CD4-positive, alpha-beta T cell treated with Interleukin-6 at 100 ng/mL for 8 hours (primary cell): ENCODE measurements around the gene ENO4.

Source experiments
- DNase-seq: peaks from one replicate; pipeline ENCODE4 v3.0.0-alpha.2; 2020; ENCODE audit warnings: mixed read lengths, low spot score

ENO4 gene, protein sequence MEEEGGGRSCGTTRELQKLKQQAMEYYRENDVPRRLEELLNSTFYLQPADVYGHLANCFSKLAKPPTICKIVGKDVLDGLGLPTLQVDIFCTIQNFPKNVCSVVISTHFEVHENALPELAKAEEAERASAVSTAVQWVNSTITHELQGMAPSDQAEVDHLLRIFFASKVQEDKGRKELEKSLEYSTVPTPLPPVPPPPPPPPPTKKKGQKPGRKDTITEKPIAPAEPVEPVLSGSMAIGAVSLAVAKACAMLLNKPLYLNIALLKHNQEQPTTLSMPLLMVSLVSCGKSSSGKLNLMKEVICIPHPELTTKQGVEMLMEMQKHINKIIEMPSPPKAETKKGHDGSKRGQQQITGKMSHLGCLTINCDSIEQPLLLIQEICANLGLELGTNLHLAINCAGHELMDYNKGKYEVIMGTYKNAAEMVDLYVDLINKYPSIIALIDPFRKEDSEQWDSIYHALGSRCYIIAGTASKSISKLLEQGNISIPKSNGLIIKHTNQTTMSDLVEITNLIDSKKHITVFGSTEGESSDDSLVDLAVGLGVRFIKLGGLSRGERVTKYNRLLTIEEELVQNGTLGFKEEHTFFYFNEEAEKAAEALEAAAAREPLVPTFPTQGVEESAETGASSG

DNA sequence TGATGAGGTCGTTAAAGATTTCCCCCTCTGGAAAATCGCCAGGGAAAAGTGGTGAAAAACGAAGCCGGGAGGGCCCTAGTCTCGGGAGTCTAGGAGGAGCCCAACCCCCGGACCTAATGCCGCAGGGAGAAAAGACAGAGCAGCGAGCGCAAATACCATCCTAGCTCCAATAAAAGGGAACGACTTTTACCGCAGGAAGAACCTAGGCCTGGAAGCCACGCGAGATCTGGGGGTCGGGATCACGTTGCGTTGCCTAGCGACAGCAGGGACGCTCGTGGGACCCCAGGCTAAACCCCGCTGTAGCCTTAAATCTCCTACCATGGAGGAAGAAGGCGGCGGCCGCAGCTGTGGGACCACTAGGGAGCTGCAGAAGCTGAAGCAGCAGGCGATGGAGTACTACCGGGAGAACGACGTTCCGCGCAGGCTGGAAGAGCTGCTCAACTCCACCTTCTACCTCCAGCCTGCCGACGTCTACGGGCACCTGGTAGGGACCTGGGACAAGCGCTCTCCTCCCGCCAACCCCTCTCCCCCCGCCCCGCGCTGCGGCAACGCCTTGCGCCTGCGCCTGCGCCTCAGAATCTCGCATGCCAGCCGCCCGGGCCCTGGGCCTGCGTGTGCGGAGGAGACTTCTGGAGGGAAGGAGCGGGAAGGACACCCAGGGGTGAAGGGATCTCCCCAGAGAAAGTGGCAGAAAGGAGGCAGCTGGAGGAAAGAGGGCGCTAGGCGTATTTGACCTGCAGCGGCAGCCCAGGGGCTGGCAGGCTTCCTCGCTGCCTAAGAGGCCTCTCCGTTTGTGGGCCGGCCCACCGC is at the start of gene ENO4:
Gene ENO4, plus strand, starts transcription at position 252 of the 810 bp plus-strand sequence. Its CDS starts 68 bp downstream, at position 320.
- no peak for DNase-seq

DNA sequence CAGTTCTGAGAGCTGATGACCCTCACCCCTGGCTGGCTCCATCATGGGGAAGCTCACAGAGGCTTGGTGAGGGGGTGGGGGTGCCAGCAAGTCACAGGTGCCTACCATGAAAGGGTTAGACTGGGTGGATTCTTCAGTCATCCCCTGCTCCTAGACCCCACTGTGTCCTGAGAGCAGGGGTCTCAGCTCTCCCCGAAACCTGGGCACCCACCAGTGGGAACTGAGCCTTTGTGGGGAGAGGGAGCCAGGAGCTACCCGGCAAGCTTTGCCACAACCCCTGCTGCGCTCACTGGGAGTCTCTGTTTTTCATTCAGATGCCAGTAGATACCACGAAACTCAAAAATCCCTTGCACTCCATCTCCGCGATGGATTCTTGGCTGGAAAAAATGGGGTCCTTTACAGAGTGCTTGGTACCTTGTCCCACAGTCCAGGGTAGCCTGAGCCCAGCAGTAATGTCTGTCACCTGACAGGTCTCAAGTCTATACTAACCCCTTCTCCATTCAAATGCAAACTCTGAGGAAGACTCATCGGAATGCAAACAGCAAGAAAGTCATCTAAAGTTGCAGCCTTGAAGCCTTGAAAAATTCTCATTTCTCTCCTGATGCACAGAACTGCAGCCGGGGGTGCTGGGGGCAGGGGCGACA is 48.9 kb upstream of the ENO4 start:
- DNase-seq: no peak

DNA sequence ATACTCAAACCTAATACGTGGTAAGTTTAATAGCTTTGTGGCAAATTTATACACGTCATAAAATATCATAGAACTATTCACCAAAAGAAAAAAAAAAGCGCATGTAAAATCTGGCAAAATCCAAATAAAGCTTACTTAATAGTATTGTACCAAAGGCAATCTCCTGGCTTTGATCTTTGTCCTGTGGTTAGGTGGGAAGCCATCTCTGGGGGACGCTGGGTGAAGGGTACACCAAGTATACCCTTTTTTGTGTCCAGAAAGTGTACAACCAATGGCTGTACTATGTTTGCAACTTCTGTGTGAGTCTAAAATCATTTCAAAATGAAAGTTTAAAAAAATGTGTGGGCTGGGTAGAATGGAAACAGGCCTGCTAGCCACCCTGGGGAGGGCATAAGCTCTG is 47.6 kb upstream of the ENO4 start:
- no peak for DNase-seq

DNA sequence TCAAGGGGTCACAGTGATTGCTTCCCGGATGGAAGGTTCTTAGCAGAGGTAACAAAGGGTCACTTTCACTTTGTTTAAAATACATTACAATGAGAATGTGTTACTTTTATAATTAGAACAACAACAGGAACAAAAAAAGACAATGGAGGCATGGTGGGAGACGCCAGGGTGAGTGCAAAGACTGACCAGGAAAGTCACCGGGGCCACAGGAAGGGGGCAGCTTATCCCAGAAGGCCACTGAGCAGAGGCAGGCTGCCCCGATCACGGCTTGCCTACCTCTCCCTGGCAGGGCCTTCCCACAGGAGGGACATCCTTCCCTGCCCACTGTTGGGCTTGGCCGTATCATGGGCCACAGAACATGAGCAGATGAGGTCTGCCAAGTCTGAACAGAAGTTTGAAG is 46.8 kb upstream of the ENO4 start:
- DNase-seq: no peak

DNA sequence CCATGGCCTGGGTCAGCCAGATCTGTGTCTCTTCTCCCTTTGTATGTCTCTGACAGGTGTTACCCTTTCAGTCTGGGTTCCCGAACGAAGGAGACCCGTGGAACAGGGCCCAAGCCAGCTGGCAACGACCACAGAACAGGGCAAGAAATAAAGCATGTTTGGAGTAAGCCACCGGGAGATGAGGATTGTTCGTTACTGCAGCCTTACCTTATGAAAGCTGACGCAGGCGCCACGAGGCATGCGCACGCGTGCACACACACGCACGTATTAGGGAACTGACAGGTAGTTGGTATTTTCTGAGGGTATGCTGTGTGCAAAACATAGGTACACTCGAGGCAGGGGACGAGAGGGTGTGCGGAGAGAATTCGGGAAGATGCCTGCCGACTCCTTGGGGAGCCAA is 46.4 kb upstream of the ENO4 start:
- no peak for DNase-seq

DNA sequence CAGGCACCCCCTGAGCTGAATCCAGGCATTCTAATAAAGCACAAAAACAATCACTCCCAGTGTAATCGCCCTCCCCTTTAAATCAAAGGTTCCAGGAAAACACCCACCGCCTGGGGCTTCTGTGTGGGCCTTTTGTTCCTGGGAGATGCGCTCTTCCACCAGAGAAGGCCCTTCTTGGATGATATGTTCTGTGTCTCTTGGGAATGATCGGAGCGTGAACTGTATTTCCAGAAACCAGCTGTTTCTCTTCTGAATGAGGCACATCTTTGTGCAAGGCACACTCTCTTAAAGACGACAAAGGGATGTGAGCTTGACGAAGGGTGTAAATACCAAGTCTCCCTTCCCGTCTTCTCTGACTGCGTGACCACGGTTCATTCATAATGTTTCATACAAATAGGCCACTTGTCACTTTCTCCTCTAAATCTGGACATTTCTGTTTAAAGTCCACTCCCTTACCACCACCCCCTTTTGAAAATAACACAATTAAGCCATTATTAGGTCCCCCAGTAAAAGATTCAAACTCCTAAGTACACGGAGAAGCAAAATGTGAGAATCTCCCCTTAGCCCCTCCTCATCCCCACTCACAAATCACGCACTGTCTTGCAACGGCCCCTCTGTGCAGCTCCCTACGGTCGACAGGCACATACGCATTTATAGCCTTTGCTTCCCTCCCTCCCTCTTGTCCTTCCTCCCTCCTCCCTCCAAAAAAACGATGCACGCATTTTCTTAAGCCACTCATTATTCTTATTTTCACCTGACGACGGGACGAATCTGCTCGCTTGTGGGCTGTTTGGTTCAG is 45.6 kb upstream of the ENO4 start:
- no peak for DNase-seq

DNA sequence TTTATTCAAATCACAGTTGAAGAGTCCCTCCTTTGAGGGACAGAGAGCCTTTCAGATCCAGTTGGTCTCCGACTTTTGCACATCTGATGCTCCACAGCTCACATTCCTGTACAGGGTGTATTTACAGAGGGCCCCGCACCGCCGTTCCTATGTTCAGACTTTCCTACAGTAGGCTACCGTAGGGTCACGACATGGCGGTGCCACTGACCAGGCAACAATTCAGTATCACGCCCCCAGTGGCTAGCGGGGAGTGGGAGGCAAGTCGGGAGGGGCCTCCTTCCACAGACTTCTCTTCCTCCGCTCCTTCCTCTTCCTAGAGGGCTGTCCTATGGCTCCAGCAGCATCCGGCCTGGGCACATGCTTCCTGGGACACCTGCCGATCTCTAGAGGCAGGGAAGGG is 40.6 kb upstream of the ENO4 start:
- DNase-seq: no peak

DNA sequence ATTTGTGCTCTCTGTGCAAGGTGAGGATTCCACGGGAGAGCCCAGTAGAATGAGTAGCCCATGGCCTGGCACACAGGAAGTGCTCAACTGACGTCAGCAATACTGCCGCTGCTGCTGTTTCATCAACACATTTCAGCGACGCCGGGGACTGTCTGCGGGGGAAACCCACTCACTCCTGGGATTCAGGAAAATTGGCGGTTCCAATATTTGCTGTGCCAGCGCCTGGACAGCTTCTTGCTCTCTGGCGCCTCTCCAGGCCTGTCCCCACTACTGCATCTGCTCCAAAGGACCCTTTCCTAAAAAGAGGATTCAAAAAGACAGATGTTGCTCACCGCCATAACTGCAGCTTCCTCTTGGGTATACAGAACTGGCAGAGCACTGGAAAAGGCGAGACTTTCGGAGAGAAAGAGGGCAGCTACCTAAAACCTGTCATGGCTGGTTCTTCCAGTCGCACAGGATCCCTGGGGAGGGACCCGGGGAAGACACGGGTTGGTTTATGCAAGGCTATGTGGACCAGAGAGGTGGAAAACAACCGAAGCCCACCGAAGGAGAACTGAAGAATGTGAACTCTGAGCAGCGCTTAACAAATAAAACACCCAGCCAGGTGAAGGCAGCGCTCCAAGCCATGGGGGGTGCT is 39.7 kb upstream of the ENO4 start:
- no peak for DNase-seq

DNA sequence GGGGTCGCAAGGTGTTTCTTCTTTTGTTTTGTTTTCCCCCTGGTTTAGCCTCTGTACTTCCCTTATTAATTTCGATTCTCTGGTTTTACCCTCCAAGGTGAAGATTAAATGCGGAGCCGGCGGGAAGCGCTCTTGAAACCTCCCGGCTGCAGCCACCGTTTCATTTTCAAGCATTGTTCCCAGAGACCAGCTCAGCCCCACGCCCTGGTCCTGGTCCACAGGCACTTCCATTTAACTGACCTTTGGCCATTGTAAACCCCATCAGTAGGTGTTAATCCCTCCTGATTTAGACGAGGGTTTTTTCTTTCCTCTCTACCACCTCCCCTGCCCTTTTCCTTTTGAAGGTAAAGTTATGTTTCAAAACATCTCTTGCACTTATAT is 39.2 kb upstream of the ENO4 start:
- no peak for DNase-seq

DNA sequence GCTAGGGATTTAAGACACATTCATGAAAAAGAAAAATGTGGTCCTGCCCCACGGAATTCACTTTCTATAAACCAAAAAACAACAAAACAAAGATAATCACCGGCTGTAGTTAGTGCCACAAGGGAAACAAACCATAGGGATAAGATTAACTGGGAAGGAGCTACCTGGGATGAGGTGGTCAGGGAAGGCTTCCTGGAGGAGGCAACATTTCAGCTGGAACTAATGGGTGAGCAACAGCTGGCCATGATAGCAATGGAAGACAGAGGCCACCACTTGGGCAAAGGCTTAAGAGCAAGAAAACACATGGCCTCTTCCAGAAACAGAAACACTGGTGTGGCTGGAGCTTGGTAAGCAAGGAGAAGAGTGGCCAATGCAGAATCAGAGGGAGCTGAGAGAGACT is 38.4 kb upstream of the ENO4 start:
- no peak for DNase-seq

DNA sequence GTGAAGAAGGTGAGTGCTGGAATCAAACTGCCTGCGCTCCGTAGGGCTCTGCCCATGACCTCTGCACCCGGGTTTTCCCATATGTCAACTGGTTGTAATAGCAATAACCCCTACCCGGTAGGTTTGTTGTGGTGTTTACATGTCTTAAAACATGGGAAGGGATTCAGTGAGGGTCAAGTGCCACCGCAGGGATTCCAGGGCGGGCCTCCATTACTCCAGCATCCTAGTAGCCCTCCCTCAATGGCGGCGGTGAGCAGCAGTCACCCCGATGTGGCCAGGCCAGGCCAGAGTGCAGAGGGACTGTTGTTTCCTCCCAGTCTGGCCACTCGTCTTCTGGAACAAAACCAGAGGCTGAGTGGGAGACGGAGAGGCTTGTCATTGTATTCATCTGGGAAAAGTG is 37.6 kb upstream of the ENO4 start:
- DNase-seq: no peak

DNA sequence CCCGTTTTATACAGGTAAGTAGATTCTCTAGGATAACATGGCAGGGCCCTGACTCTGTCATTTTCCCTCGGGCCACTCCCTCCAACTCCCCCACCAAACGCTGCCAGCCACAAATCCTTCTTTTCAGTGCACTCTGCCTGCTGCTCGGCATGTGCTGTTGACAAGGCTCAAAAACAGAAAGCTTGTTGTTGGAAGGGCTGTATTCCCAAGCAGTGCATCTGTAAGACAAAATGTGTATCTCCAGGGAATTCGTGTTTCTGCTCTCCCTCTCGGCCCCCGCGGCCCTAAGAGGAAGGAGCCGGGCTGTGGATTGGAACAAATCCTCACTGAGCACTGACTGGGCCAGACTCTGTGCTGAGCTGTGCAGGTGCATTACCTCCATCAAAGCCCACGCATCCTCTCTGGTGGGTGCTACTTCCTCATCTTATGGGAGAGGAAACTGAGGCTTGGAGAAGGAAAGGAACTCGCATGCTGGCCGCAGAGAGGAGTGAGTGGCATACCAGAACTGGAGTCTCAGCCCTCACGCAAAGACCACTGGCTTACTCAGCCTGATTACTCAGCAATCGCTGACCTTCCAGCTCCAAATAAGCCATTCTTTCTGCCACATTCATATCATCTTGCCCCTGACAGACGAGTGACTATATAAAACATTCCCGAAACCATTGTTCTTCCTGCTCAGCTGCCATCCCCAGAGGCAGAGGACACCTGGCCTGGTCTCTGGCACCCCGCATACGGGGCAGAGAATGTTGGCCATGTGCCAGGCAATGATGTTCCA is 33.5 kb upstream of the ENO4 start:
- DNase-seq: no peak

DNA sequence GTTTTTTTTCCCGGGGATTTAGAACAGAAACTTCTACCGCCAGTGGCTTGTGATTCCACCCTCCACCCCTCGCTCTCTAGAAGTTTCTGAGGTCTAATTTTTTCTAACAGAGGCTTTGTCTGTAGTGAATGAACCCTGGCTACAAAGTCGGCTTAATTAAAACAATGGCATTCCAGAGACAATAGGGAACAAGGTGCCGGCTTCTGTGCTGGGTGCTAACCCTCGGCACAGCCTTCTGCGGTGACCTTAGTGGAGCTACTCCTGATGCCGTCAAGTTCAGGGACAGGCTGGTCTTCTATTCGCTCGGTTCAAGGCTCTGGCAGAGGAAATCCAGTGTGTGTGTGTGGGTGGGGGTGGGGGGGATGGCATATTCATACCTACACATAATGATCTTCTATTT is 32.1 kb upstream of the ENO4 start:
- DNase-seq: no peak

DNA sequence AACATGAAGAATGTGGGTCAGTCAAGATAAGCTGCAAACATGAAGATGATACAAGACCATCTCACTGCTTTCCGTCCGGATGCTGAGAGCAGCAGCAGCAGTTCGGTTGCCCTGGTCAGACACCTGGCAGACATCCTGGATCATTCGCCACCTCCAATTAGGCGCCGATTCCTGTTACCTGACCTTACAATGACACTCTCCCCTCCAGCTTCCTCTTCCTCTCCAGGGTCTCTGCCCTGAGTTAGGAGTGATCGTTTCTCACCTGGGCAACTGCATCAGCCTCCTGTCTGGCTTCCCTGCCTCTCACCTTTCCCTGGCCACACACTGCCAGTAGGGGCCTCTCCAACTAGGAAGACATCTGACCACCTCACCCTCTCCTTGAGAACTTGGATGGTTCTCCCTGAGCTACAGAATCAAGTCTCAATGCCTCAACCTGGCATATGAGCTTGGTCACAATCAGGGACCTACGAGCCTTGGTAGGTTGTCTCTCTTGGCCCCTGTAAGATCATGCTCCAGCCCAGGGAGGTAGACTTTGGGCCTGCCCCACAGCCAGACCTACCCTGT is 31.4 kb upstream of the ENO4 start:
- DNase-seq: no peak

DNA sequence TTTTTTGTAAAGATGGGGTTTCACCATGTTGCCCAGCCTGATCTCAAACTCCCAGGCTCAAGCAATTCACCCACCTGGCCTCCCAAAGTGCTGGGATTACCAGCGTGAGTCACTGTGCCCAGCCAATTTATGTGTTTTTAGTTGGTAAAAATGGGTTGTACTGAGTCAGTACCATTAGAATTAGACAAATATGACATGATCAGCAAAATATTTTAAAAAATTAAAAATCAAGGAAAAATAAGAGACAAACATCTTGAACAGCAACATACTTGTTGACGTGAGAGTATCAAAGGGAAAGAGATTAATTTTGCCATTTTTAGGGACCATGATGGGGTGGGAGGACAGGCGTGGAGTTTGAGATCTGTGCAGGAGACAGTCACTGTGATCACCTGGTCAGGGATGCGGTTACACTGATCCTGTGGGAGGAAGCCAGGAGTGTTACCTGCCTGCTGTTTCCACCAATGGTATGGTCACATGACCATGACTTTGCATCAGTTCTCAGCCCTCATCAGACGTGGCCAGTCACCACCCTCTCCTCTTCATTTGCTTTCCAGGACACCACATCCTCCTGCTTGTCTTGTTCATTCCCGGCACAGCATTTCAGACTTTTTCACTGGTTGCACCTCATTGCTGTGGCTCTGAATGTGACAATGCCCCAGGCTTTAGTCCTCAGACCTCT is 29.2 kb upstream of the ENO4 start:
- DNase-seq: no peak

DNA sequence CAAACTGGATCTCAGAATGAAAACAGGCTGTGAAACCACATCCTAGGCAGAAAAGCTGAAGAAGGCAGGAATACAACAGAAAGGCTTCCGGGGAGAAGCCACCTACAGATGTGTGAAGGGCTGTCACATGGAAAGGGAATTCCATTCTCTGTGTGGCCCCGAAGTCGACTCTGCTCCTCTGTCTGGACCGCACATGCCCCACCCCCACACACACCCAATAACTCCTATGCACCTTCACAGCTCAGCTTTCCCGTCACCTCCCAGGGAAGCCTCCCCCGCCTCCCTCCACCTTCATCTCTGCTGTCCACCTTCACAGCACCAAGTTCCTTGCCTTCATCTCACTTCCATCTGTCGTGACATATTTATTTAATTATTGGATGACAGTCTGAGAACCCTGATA is 23.4 kb upstream of the ENO4 start:
- no peak for DNase-seq

DNA sequence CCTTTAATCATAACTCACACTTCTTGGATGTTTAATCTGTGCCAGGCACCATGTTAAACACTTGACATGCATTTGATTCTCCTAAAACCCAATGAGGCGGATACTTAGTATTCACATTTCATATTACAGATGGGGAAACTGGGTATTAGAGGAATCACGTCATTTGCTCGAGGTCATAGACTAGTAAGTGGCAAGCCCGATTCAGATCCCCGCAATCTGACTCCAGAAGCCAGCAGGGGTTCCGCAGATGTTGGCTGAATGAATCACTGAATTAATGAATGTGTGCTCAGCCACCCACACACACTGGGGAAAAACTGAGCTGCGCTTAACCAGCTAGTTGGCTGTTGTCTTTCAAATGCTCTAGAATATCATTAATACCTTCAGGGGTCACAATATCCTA is 22.5 kb upstream of the ENO4 start:
- no peak for DNase-seq

DNA sequence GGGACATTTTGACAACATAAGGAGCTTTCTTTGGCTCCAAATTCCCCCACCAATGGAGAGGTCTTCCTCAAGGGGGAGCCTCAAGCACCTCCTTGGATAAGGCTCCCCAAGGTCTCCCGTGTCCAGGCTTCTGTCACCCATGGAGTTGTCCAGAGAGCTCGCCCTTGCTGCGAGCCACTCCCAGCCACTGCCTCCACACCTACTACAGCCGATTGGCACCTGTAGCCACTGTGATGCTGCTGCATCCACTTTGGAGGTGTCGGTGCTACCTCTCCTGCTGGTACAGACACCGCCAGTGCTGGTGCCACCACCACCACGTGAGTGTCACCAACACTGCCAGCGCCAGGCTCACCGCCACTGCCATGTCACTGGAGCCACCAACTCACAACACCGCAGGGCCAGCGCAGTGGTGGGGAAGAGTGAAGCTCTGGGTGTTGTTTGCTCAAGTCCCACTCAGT is 22.1 kb upstream of the ENO4 start:
- DNase-seq: no peak

DNA sequence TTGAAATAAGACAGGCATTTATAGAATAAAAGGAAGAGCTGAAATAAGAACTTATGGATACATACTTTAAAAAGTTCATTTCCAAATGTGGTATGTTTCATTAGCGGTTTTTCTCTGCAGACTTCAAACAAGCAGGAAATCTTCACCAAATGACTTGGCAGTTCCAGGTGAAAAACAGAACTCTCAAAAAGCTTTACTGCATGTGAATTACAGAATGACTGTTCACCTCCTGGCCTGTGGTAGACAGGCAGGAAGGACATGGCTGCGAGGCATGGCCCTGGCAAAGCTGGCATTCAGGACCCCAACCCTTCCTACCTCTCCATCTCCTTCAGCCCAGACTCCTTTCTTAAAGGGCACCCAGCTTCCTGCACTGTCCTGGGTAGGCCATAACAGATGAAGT is 21.2 kb upstream of the ENO4 start:
- DNase-seq: no peak
